Activated CD4-positive, CD25-positive, alpha-beta regulatory T cell (primary cell): ENCODE measurements around the gene CCDC8.
"Not testable (repeated sequence)": the region's sequence is repeated elsewhere in the genome, so short reads cannot be mapped to it uniquely, and the experiment has no call there.

Experiments used
- DNase-seq, 4 experiments: peaks; one replicate each; lab custom pipeline; 2025; lab: John Stamatoyannopoulos, UW

CCDC8 gene

DNA sequence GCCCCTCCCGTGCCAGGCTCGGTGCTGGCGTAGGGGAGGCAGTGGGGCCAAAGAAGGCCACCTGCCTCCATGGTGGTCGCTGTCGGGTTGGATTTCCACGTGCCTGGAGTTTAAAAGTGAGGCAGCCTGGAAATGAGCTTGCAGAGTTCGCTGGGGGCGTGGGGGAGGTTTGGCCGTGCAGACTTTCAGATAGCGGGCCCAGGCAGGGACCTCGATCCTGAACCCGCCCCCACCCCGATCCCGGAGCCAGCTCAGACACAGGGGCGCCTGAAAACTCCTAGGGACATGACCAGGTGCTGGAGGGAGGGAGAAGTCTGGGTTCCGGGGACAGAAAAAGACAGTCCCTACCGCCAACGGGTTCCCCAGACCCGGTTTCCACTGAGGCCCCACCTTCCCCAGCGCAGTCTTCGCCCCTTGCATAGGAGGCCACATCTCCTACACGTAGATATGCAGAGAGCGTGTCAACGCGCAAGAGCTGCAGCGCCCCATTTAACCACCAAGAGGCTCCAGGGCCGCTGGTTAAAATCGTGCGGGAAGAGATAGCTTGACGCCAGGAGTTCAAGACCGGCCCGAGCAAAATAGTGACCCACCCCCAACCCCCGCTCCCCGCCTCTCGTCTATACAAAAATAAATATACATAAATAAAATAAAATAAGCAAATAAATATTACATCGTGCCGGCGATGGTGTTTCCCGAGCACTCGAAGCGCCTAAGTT lies 8.5 kb downstream of the CCDC8 start:
- DNase-seq, result no peak

DNA sequence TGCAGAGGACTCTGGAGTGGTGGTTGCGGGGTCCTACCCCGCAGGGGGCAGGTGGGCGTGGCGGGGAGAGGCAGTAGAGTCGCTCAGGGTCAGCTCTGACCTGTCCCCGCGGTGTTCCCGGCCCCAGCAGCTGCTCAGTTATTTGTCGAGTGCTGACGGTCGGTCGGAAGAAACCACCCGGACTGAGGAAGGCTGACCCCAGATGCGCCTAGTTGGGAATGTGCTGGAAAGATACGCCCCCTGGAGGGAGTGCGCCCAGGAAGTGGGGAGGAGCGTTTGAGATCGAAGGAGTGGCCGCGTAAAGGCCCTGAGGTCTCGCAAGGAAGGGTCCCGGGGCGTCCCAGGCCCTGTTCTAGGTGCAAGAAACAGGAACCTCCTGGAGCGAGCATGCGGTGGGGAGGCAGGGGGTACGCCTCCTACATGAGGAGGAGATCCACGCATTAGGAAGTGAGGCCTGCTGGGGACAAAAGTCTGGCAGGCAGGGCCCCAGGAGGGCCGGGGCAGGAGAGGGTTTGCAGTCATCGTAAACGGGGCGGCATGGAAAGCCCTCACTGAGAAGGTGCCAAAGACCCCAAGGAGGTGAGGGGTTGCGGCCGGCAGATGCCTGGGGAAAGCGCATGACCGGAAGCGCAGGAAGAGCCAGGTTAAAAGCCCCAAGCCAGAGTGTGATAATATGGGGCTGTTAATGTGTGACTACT lies 9.2 kb downstream of the CCDC8 start:
- no peak for DNase-seq

DNA sequence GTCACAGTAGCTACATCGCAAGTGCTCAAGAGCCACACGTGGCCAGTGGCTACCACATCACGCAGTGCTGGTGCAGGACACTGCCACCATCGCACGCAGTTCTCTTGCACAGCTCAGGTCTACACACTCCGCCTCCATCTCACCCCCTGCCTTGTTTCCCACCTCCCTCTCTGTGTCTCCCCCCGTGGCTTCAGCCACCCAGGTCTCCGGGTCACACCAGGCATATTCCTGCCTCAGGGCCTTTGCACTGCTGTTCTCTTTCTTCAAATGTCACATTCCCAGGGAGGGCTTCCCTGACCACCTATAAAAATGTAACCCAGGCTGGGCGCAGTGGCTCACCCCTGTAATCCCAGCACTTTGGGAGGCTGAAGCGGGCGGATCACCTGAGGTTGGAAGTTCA lies 10.6 kb downstream of the CCDC8 start:
- DNase-seq, result no peak

DNA sequence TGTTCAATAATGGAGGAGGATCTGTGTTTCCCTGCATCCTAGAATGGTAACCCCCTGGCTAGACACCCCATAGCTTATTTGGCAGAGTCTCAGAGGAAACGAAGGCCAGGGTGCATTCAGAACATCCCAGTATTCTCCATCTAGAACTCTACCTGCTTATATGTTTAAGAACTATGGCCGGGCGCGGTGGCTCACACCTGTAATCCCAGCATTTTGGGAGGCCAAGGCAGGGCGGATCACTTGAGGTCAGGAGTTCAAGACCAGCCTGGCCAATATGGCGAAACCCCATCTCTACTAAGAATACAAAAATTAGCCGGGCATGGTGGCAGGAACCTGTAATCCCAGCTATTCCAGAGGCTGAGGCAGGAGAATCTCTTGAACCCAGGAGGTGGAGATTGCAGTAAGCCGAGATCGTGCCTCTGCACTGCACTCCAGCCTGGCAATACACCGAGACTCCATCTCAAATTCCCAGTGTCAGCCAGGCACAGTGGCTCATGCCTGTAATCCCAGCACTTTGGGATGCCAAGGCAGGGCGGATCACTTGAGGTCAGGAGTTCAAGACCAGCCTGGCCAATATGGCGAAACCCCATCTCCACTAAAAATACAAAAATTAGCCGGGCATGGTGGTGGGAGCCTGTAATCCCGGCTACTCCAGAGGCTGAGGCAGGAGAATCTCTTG lies 15.4 kb downstream of the CCDC8 start:
- DNase-seq, result not testable (repeated sequence)

DNA sequence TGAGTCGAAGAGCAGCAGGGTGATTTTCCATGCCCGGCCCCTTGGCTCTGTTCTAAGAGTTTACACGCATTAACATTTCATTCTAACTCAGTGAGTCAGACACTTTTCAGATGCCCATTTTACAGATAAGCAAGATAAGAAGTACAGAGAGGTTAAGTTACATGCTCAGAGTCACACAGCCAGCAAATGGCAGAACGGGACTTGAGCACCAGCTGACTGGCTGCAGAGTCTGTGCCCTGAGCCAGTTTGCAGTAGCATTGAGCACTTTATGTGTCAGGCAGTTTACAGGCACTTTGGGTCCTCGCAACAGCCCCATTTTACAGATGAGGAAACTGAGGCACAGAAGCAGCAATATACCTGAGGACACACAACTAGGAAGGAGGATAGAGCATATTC lies 19.0 kb downstream of the CCDC8 start:
- DNase-seq, result no peak

DNA sequence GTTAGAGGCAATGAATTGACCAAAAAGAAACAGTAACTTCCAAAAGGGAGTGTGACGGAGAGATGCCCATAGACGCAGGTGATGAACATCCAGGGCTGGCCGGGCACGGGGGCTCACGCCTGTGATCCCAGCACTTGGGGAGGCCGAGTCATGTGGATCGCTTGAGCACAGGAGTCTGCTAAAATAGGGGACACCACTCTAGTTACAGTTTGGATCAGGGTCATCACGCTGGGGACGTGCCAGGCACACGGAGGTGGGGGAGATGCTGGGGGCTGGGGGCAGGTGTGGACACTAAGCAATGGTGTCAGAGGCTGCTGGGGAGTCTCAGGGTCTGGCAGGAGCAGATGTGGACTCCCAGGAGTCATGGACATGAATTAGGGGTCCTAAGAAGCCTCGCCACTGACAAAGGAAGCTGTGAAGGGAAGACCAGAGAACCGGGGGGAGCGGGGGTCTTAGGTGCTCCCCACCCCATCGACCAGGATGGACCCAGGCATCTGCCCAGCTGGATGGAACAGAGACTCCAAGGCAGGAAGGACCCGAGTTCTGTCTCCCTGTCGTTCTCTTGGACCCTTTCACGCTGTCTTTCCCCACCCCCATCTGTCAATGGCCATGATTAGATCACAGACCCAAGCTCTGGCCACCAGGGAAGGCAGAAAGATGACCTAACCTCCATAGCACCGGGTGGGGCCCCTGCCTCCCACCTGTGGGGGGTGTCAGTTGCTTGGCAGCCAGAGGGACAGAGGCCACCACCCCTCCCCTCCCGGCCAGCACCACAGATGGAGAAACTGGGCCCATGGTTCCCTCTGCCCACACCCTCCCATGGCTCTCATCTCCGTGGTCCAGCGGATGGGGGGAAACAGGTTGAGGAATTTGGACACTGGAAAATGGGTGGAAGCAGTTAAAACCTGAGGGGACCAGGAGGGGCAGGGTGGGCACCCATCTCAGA lies 19.6 kb downstream of the CCDC8 start:
- no peak for DNase-seq

DNA sequence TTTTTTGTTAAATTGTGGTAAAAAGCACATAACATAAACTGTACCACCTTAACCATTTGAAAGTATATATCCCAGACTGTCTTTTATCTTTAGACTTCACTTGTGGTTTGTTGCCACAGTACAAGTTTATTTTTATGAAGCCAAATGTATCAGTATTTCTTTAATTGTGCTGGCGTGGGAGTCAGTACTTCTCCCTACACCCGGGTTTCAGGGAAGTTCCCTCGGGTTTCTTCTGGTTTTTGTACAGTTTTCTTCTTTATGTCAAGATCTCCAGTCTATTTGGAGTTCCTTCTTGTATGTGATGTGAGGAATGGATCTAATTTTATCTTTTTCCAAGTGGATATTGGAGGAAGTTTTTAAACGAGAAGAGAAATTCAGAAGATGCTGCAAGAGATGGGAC lies 20.5 kb downstream of the CCDC8 start:
- DNase-seq, result no peak

DNA sequence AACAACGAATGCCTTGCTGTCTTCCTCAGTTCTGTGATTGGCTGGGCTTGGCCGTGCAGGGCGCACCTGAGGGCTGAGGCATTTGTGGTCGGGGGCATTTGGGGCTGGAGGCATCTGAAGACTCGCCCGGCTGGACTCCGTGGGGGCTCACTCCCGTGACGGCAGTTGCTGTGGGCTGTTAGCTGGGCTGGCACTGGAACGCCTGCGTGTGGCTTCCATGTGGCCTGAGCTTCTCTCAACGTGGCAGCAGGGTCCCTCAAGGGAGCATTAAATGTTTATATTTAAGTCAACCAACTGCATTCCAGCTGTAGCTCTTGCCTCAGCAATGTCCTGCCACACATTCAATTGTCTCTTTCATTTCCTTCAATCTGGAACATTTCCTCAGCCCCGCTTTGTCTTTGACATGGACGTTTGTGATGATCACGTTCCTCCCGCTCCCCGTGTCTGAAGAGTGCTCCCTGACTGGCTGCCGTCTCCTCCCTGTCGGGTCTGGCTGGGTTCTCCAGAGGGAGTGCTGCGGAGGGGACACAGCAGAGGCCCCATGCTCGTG lies 21.0 kb downstream of the CCDC8 start:
- DNase-seq, result no peak

DNA sequence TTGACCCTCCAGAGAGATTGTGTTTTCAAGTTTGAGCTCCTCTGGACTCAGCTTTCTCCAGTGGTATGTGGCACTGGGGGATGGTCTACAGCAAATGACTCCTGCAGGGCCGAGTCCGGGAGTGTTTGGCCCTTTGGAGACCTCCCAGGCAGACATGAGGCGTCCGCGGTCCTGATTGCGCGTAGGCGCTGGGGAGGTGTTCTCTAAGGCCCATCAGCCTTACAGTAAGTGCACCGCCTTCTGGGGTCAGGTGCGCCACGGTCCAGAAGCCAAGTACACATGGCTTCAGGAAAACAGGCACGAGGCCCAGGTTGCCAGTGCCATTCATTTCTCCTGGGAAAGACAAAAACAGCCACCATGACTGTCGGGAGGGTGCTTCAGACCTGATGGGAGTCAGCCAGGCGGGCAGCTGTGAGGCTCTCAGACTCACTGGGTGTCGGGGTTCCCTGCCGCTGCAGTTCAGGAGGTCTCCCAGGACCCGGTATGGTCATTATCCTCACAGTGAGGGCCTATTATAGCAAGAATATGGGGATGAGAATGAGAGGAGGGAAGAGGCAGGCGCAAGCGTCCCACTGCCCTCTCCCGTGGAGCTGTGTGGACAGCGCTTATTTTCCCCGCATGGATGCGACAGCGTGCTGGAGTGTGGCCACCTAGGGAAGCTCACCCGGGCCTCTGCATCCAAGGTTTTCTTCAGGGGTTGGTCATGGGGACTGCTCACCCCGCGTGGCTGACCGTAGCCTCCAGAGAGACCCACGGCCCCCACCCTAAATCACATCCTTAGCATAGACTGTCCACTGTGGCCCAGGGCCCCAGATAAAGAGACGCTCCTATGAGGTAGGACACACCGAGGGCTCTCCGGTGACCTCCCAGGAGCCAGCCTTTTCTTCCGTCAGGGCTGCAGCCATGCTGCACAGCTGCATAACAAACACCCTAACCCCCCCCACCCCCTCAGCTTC lies 21.8 kb downstream of the CCDC8 start:
- no peak for DNase-seq

DNA sequence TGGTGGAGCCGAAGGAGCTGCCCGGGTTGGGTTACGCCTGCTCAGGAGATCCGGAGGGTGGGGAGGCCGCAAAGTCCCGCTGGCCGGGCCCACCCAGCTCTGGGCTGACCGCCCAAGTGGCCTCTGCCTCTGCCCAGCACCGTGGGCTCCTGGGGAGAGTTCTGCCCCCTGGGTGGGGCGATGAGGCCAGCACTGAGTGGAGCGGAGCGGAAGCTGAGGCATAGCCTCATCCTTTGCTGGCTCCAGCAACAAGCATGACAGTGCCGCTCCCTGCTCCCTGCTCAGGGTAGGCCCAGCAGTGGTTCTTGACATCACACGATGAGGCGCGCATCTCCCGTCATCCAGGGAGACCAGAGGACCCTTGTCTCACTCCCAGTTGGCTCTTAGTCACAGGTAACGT lies 22.5 kb downstream of the CCDC8 start:
- DNase-seq, result no peak

DNA sequence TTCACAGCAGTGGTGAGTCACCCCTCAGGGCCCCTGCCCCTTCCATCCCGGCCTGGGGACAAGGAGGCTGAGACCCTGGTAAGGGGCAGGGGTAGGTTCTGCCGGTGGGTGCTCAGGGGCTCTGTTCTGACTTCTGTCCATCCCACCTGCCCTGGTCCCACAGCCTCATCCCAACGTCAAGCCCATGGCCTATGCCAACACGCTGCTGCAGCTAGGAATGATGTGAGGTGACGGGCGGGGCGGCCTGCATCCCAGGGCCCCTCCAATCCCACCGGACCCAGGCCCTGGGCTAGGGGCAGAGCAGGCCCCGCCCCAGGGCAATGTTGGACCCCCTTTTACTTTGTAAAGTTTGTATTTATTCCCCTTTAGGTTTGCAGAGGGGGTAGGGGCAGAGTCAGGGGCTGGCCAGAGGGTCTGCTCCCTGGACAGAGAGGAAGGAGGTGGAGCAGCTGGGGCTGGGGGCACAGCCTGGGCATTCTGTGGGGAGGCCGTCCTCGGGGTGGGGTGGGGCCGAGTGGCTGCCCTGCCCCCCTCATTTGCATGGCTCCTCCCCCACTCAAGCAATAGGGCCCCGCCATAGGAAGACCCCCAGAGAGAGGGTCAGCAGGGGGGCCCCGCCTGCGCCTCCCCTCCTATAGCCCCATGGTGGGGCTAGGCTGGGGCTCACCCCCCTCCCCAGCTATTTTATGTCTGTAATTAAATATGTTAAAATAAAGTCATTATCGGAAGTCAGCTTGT lies 23.1 kb downstream of the CCDC8 start:
- DNase-seq, result no peak

DNA sequence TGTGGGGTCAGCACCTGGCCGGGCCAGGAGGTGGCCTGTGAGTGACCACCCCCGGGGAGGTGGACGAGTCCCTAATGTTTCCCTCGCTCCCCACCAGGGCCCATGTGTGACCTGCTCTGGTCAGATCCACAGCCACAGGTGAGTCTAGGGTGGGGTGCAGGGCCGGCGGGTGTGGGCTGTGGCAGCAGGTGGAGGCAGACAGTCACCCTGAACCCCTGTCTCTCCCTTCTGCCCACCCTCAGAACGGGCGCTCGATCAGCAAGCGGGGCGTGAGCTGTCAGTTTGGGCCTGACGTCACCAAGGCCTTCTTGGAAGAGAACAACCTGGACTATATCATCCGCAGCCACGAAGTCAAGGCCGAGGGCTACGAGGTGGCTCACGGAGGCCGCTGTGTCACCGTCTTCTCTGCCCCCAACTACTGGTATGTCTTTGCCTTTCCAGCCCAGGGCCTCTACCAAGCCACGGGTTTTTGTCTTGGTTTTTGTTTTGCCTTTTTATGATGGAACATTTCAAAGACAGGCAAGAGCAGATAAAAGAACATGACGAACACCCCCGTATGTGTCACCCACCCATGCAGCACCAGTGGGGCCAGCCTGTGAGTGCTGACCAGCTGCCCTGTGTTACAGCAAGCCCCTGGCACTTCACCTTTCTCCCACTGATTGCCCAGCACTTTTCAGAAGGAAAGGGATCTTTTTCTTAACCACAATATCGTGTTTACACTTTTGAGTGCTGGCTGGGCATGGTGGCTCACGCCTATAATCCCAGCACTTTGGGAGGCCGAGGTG lies 24.9 kb downstream of the CCDC8 start:
- no peak for DNase-seq

DNA sequence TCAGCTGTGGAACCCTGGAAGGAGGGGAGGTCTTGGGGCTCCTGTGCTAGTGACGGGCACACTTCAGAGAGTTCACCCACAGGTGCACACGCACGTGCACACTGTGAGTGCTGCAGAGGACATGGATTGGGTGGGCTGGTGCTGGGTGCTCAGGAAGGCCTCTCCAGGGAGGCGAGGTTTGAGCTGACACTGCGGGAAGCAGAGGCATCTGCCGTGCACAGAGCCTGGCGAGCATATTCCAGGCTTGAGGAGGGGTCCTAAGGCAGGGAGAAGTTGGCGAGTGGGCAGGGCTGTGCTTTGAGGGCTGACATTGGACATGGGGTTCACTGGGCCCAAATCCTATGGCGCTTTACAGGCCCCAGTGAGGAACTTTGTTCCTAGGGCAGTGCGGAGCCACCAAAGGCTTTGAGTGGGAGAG lies 25.6 kb downstream of the CCDC8 start:
- no peak for DNase-seq

DNA sequence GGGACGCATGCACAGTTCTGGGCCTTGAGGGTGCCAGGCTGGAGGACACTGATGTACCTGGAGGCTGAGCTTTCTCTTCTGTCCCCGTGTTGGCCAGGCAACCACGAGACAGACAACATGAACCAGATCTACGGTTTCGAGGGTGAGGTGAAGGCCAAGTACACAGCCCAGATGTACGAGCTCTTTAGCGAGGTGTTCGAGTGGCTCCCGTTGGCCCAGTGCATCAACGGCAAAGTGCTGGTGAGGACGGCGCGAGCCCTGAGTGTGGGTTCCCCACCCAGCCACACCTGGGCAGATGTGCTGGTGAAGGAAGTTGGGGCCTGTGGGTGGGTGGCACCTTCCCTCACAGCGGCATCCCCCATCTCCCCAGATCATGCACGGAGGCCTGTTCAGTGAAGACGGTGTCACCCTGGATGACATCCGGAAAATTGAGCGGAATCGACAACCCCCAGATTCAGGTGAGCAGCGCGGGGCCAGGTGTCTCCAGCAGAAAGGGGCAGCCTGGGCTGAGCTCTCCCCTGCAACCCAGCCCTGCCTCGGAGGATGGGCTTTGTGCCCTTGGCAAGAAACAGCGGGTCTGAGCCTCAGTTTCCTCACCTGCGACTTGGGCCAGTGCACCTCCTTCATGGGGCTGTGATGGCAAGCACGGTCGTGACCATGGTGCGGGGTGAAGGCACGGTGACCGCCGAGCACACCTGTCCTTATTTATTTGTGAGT lies 26.2 kb downstream of the CCDC8 start:
- no peak for DNase-seq

DNA sequence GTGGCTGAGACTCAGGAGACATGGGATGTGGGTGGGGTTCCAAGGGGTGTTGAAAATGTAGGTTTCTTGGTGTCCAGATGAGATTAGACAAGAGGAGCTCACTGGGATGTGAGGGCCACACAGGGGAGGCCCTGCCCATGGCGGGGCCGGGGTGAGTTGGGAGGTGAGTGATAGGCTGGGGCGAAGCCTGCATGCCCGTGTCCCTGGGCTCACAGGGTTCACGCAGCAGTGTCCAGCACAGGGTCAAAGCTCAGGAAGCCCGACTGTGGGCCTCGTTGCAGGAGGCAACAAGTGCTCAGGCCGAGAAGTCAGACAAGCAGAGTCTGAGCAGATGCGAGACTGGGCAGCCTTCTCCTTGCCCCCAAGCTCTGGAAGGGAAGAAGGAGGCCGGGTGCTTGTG lies 27.2 kb downstream of the CCDC8 start:
- no peak for DNase-seq

DNA sequence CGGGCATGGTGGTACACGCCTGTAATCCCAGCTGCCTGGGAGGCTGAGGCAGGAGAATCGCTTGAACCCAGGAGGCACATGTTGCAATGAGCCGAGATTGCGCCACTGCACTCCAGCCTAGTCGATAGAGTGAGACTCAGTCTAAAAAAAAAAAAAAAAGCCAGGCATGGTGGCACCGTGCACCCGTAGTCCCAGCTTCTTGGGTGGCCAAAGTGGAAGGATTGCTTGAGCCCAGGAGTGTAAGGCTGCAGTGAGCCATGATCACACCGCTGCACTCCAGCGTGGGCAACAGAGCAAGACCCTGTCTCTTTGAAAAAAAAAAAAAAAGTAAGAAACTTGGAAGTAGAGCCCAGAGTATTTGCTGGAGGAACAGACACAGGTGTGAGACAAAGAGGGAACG lies 27.7 kb downstream of the CCDC8 start:
- DNase-seq, result no peak

DNA sequence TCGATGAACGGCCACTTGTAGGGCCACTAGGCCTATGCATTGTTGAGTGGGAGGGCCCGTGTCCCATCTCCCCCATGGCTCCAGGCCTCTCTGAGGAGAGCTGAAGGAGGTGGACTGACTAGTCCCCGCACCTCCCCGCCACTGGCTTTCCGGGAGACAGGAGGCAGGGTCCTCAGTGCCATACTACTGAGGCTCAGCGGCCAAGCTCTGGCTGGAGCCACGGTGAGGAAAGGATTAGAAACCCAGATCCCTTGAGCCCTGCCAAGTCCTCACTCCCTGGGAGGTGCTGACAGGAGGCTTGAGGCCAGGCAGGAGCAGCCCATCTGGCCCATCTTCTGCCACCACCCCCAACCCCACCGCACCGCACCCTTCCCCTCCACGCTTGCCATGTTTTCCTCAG lies 29.0 kb downstream of the CCDC8 start:
- DNase-seq, result no peak

DNA sequence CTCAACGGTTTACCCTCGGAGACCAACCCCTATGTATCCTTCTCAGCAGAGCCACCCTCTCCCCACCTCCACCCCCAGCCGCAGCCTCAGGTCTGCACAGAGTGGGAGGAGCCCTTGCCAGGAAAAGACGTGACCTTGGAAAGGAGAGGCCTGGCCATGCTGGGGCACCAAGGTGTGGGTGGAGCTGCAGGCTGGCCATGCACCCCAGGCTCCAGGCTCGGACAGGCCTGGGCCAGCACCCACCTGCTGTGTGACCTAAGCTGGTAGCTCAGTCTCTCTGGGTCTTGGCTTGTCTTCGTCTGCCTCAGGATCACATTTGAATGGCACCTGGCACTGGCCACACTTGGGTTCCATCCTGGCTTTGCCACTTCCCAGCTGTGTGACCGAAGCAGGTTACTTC lies 29.5 kb downstream of the CCDC8 start:
- no peak for DNase-seq
